HL-60 (cell line): ENCODE data around the gene ANKRD39.

Source experiments
- DNase-seq, 2 experiments: peaks; one replicate each; pipeline ENCODE4 v3.0.0-alpha.2; 2010 to 2020; ENCODE audit warnings: low read depth in 1 of 2, low spot score in 1 of 2
- H3K27ac ChIP-seq: fragments of 250-450 bp; sonication (Bioruptor Pico); replicated peaks from 2 replicates; pipeline ENCODE4 v1.5.1; 2020; ENCODE audit warnings: mild to moderate bottlenecking, moderate library complexity
- H3K27me3 ChIP-seq: fragments of 250-450 bp; sonication (Bioruptor Pico); 2 replicates; pipeline ENCODE4 v1.5.1; 2021; ENCODE audit warnings: mild to moderate bottlenecking, moderate library complexity; ENCODE audit not compliant: insufficient read depth, poor library complexity, severe bottlenecking
- H3K4me3 ChIP-seq: replicated peaks from 2 replicates; pipeline ENCODE4 v1.5.1; 2011; ENCODE audit warnings: mild to moderate bottlenecking, control low read depth, low read length; ENCODE audit not compliant: insufficient read depth
- GABPA ChIP-seq: IDR thresholded peaks from 2 replicates; pipeline ENCODE4 v1.6.1; 2012; ENCODE audit warnings: low read depth
- POLR2AphosphoS5 ChIP-seq: IDR thresholded peaks from 2 replicates; pipeline ENCODE4 v1.6.1; 2012; ENCODE audit warnings: low read depth
- SPI1 ChIP-seq: IDR thresholded peaks from 2 replicates; pipeline ENCODE4 v1.6.1; 2012; ENCODE audit warnings: low read depth, mild to moderate bottlenecking, borderline replicate concordance
- TF ChIP-seq, protein P1 (sequence below): IDR thresholded peaks from one replicate; pipeline ENCODE4 v1.5.1; 2011; ENCODE audit warnings: low read length, control low read depth, inconsistent platforms; ENCODE audit not compliant: insufficient read depth
- TF ChIP-seq, protein P2 (sequence below): IDR thresholded peaks from 2 replicates; pipeline ENCODE4 v1.6.1; 2012; ENCODE audit warnings: low read depth; ENCODE audit not compliant: insufficient replicate concordance

Gene ANKRD39

DNA sequence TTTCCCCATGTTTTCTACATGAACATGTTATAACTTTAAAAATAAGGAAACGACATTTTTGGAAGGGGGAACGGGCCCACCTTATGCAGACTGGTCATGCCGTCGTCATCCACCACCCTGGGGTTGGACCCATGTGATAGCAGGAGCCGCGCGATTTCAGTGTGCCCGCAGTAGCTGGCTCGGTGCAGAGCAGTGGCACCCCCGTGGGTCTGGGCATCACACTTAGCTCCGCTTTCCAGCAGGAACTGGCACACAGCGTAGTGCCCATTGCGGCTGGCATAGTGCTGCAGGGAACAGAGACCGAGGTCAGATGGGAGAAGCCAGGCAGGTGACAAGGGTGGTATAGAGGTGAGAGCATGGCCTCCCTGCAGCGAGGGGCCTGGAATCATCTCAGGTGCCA, 4.5 kb downstream of the ANKRD39 start:
- DNase-seq = no peak
- Histone ChIP-seq H3K27me3 (no peaks in the 10 kb centered on the region), H3K27ac (no peak overlapping the region), H3K4me3 (no peak overlapping the region)
- no peak for TF ChIP-seq SPI1
- no peak for TF ChIP-seq GABPA
- TF ChIP-seq, protein P1, sequence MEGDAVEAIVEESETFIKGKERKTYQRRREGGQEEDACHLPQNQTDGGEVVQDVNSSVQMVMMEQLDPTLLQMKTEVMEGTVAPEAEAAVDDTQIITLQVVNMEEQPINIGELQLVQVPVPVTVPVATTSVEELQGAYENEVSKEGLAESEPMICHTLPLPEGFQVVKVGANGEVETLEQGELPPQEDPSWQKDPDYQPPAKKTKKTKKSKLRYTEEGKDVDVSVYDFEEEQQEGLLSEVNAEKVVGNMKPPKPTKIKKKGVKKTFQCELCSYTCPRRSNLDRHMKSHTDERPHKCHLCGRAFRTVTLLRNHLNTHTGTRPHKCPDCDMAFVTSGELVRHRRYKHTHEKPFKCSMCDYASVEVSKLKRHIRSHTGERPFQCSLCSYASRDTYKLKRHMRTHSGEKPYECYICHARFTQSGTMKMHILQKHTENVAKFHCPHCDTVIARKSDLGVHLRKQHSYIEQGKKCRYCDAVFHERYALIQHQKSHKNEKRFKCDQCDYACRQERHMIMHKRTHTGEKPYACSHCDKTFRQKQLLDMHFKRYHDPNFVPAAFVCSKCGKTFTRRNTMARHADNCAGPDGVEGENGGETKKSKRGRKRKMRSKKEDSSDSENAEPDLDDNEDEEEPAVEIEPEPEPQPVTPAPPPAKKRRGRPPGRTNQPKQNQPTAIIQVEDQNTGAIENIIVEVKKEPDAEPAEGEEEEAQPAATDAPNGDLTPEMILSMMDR = no peak
- TF ChIP-seq, protein P2, sequence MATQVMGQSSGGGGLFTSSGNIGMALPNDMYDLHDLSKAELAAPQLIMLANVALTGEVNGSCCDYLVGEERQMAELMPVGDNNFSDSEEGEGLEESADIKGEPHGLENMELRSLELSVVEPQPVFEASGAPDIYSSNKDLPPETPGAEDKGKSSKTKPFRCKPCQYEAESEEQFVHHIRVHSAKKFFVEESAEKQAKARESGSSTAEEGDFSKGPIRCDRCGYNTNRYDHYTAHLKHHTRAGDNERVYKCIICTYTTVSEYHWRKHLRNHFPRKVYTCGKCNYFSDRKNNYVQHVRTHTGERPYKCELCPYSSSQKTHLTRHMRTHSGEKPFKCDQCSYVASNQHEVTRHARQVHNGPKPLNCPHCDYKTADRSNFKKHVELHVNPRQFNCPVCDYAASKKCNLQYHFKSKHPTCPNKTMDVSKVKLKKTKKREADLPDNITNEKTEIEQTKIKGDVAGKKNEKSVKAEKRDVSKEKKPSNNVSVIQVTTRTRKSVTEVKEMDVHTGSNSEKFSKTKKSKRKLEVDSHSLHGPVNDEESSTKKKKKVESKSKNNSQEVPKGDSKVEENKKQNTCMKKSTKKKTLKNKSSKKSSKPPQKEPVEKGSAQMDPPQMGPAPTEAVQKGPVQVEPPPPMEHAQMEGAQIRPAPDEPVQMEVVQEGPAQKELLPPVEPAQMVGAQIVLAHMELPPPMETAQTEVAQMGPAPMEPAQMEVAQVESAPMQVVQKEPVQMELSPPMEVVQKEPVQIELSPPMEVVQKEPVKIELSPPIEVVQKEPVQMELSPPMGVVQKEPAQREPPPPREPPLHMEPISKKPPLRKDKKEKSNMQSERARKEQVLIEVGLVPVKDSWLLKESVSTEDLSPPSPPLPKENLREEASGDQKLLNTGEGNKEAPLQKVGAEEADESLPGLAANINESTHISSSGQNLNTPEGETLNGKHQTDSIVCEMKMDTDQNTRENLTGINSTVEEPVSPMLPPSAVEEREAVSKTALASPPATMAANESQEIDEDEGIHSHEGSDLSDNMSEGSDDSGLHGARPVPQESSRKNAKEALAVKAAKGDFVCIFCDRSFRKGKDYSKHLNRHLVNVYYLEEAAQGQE = no peak
- no peak for TF ChIP-seq POLR2AphosphoS5

DNA sequence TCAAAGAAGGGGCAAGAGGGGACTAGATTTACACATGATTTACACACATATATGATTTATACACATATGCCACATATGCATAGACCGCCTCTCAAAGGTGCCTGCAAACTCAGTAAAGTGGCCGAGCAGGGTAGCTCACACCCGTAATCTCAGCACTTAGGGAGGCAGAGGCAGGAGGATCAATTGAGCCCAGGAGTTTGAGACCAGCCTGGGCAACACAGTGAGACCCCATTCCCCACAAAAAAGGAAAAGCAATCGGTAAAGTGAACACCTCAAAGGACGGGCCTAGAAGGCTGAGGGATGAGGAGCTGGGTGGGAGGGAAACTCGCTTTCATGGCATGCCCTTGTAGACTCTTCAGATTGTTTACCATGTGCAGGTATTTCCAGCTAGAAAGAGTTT, 5.1 kb downstream of the ANKRD39 start:
- no peak for DNase-seq
- H3K27ac ChIP-seq = no peak overlapping the region
- no peak overlapping the region for H3K4me3 ChIP-seq
- H3K27me3 ChIP-seq = no peaks in the 10 kb centered on the region
- TF ChIP-seq, protein P2 = no peak
- TF ChIP-seq, protein P1 = no peak
- no peak for TF ChIP-seq GABPA
- no peak for TF ChIP-seq POLR2AphosphoS5
- TF ChIP-seq SPI1 = no peak

DNA sequence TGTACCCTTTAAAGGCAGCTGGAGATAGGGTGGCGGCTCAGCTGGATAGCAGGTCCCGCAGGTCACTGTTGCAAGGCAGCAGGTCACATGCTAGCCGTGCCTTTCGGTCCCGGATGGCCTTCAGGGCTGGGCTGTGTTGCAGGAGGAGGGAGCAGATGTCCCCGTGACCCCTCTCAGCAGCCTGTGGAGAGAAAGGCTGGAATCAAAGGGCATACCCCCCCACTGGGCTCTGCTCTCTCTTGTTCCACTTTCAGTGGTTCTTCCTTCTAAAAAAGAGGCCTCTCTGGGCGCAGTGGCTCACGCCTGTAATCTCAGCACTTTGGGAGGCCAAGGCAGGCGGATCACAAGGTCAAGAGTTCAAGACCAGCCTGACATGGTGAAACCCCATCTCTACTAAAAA, 9.6 kb downstream of the ANKRD39 start:
- TF ChIP-seq, protein P1 = no peak
- TF ChIP-seq SPI1 (no peak), POLR2AphosphoS5 (no peak)
- no peak for DNase-seq
- H3K4me3 ChIP-seq = no peak overlapping the region
- no peaks in the 10 kb centered on the region for H3K27me3 ChIP-seq
- no peak overlapping the region for H3K27ac ChIP-seq

DNA sequence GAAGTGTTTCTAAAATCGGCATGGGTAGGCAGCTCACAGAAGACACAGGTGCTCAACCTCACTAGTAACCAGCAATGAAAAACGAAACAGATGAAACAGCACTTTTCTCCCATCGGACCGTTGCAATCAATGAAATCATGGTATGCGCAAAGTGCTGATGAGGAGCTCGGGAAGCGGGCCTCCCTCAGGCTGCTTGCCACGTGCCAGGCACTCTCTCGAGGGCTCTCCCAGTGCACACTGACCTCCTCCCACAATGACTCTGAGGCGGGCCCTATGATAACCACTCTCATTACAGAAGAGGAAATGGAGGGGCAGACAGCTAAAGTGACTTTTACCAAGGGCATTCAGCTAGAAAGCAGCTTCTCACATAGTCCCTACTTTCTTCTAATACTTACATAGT, 10.2 kb downstream of the ANKRD39 start:
- H3K27ac ChIP-seq = no peak overlapping the region
- H3K4me3 ChIP-seq = no peak overlapping the region

More for the DNA sequence above, 10.2 kb downstream of the ANKRD39 start:
- no peaks in the 10 kb centered on the region for H3K27me3 ChIP-seq
- no peak for TF ChIP-seq POLR2AphosphoS5
- no peak for TF ChIP-seq GABPA
- TF ChIP-seq, protein P1 = no peak
- no peak for TF ChIP-seq SPI1
- TF ChIP-seq, protein P2 = no peak
- no peak for DNase-seq
